ENCODE results near the gene GGT5.
"Not testable (repeated sequence)": the region's sequence is repeated elsewhere in the genome, so short reads cannot be mapped to it uniquely, and the experiment has no call there.

GGT5 gene

DNA sequence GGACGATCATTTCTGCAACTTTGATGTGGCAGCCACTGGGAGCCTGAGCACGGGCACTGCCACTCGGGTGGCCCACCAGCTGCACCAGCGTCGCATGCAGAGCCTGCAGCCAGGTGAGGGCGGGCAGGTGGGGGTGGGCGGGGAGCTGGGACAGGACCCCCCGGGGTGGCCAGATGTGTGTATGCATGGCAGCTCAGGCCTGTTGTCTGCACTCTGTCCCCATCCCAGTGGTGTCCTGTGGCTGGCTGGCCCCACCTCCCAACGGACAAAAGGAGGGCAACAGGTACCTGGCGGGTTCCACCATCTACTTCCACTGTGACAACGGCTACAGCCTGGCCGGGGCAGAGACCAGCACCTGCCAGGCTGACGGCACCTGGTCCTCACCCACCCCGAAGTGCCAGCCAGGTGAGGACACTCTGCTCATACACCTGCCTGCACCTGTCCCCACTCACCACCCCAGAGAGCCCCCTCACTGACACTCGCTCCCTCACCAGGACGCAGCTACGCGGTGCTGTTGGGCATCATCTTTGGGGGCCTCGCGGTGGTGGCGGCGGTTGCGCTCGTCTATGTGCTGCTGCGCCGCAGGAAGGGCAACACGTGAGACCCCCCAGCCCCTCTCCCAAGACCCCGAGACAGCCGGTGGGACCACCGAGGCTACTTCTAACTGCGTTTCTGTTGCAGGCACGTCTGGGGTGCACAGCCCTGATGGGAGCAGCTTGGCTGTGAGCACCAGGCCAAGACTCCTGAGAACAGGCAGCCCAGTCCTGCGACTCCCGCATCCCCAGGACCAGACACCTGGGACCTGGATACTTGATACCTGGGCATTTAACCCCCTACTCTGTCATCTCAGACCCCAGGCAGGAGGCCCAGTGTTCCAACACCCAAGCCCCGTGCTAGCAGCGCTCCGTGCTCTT lies 56.9 kb downstream of the GGT5 start:
- Mint-ChIP-seq H3K4me3 (no peak overlapping the region), H3K27ac (ENCODE audit: low read depth) (no peak overlapping the region), H3K27me3 (no peaks in the 10 kb centered on the region), H3K9me3 (no peaks in the 10 kb centered on the region), H3K4me1 (no peaks in the 10 kb centered on the region), H3K36me3 (ENCODE audit: insufficient read depth) (peaks cover 2% of the 10 kb centered on the region)
- DNase-seq (ENCODE audit: low spot score in 2 of 2) (no peak), ATAC-seq (replicated peaks; ENCODE audit: extremely low read depth, poor library complexity, severe bottlenecking) (no peak)

DNA sequence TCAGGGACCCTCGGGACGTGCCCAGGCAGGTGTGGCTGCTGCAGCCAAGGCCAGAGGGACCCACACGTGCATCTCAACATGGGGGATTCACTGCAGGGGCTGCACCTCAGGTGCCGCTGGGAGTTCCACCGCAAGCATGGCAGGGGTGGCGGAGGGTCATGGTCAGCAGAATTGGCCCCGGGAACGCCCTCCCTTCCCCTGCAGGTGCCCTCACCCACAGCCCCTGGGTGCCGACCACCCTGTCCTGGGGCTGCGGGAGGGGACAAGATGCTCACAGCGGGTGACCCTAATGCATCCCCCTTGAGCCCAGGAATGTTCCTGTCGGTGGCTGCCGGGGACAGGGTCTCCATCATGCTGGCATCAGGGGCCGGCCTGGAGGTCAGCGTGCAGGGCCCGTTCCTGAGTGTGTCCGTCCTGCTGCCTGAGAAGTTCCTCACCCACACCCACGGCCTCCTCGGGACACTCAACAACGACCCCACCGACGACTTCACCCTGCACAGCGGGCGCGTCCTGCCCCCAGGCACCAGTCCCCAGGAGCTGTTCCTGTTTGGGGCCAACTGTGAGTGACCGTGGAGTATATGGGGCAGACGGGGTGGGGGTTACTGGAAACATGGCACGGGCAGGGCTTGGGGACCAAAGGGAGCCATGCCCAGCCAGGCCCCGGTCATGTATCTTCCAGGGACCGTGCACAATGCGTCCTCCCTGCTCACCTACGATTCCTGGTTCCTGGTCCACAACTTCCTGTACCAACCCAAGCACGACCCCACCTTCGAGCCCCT lies 57.8 kb downstream of the GGT5 start:
- H3K4me1 Mint-ChIP-seq = no peaks in the 10 kb centered on the region
- H3K27me3 Mint-ChIP-seq = no peaks in the 10 kb centered on the region
- H3K36me3 Mint-ChIP-seq (ENCODE audit: insufficient read depth) = peaks cover 5% of the 10 kb centered on the region
- no peak overlapping the region for H3K27ac Mint-ChIP-seq (ENCODE audit: low read depth)
- H3K4me3 Mint-ChIP-seq = no peak overlapping the region
- H3K9me3 Mint-ChIP-seq = no peaks in the 10 kb centered on the region
- ATAC-seq (replicated peaks; ENCODE audit: extremely low read depth, poor library complexity, severe bottlenecking) (no peak), DNase-seq (ENCODE audit: low spot score in 2 of 2) (no peak)

DNA sequence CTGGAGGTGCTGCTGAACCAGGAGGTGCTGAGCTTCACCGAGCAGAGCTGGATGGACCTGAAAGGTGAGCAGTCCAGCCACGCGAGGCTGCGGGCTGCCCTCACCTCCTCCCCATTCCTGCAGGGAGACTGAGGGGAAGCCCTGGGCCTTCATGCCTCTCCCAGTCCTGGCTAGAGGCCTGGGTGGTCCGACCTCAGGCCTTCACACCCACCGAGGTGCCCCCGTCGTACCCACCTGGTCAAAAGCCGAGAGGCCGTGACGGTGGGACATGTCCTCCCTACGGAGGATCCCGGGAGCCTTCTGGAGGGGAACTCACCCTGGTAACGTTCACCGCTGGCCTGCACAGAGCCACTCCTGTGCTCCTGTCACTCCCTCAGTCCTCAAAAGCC lies 58.5 kb downstream of the GGT5 start:
- no peak for DNase-seq (ENCODE audit: low spot score in 2 of 2)
- Mint-ChIP-seq H3K27ac (ENCODE audit: low read depth) (no peak overlapping the region), H3K9me3 (no peaks in the 10 kb centered on the region), H3K36me3 (ENCODE audit: insufficient read depth) (peaks cover 8% of the 10 kb centered on the region), H3K4me3 (no peak overlapping the region), H3K27me3 (no peaks in the 10 kb centered on the region), H3K4me1 (no peaks in the 10 kb centered on the region)
- ATAC-seq (replicated peaks; ENCODE audit: extremely low read depth, poor library complexity, severe bottlenecking) = no peak

DNA sequence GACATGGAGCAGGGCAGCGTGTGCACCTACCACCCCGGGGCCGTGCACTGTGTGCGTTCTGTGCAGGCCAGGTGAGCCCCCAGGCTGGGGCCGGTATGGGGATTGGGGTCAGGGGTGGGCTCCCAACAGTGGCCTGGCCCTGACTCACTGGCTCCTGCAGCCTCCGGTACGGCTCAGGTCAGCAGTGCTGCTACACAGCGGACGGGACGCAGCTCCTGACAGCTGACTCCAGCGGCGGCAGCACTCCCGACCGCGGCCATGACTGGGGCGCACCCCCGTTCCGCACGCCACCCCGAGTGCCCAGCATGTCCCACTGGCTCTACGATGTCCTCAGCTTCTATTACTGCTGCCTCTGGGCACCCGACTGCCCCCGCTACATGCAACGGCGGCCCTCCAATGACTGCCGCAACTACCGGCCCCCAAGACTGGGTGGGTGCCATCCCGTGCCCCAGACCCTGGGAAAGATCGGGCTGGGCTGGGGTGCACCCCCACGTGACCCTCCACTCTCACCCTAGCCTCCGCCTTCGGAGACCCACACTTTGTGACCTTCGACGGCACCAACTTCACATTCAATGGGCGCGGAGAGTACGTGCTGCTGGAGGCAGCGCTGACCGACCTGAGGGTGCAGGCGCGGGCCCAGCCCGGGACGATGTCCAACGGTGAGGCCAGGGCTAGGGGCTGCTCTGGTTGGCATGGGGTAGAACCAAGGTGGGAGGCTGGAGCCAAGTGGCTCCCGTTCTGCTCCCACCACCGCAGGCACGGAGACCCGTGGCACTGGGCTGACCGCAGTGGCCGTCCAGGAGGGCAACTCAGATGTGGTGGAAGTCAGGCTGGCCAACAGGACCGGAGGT lies 59.2 kb downstream of the GGT5 start:
- Mint-ChIP-seq H3K36me3 (ENCODE audit: insufficient read depth) (peaks cover 10% of the 10 kb centered on the region), H3K9me3 (no peaks in the 10 kb centered on the region), H3K4me1 (no peaks in the 10 kb centered on the region), H3K27me3 (no peaks in the 10 kb centered on the region), H3K27ac (ENCODE audit: low read depth) (no peak overlapping the region), H3K4me3 (no peak overlapping the region)
- ATAC-seq (replicated peaks; ENCODE audit: extremely low read depth, poor library complexity, severe bottlenecking) (no peak), DNase-seq (ENCODE audit: low spot score in 2 of 2) (no peak)

- Mint-ChIP-seq H3K4me1 (no peaks in the 10 kb centered on the region), H3K27ac (ENCODE audit: low read depth) (no peak overlapping the region), H3K36me3 (ENCODE audit: insufficient read depth) (peaks cover 10% of the 10 kb centered on the region), H3K4me3 (no peak overlapping the region), H3K9me3 (no peaks in the 10 kb centered on the region), H3K27me3 (no peaks in the 10 kb centered on the region)
- ATAC-seq (replicated peaks; ENCODE audit: extremely low read depth, poor library complexity, severe bottlenecking) = no peak
- DNase-seq (ENCODE audit: low spot score in 2 of 2) = no peak
Measured at GRCh38 chr22:24185001-24185500, 59.8 kb downstream of the GGT5 start.

DNA sequence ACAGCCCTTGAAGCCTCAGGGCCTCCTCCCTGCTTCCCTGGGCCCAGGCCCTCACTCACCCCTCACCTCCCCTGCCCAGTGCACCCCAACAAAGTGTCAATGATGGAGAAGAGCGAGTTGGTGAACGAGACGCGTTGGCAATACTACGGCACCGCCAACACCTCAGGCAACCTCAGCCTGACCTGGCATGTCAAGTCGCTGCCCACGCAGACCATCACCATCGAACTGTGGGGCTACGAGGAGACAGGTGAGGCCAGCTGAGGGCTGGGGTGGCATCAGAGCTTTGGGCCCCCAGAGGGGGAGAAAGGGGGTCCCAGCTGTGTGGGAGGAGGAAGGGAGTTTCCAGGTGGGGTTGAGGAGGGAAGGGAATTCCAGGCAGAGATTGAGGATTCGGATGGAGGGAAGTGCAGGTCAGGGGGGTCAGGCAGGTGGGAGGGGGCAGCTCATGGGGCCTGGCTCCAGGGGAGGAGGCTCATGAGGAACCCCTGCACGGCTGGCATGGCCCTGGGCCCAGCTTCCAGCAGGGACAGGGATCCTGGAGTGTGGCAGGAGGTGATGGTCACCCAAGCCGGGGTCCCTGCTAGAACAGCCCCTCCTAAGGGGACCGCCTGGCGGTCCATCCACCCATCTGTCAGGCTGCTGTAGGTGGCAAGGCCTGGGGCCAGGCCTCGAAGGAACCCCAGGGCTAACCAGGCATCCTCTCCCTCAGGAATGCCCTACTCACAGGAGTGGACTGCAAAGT lies 60.7 kb downstream of the GGT5 start:
- Mint-ChIP-seq H3K27ac (ENCODE audit: low read depth) (no peak overlapping the region), H3K9me3 (no peaks in the 10 kb centered on the region), H3K4me1 (no peaks in the 10 kb centered on the region), H3K4me3 (no peak overlapping the region), H3K27me3 (no peaks in the 10 kb centered on the region), H3K36me3 (ENCODE audit: insufficient read depth) (peaks cover 8% of the 10 kb centered on the region)
- ATAC-seq (replicated peaks; ENCODE audit: extremely low read depth, poor library complexity, severe bottlenecking) = no peak
- DNase-seq (ENCODE audit: low spot score in 2 of 2) = no peak

GRCh38 chr22:24183321-24184031 lies 61.4 kb downstream of the GGT5 start:
- no peak overlapping the region for H3K27ac Mint-ChIP-seq (ENCODE audit: low read depth)
- H3K9me3 Mint-ChIP-seq = no peaks in the 10 kb centered on the region
- peaks cover 8% of the 10 kb centered on the region for H3K36me3 Mint-ChIP-seq (ENCODE audit: insufficient read depth)
- no peaks in the 10 kb centered on the region for H3K4me1 Mint-ChIP-seq
- no peaks in the 10 kb centered on the region for H3K27me3 Mint-ChIP-seq
- H3K4me3 Mint-ChIP-seq = no peak overlapping the region
- DNase-seq (ENCODE audit: low spot score in 2 of 2) = no peak
- no peak for ATAC-seq (replicated peaks; ENCODE audit: extremely low read depth, poor library complexity, severe bottlenecking)

GRCh38 chr22:24182900-24183246 lies 62.0 kb downstream of the GGT5 start:
- H3K4me1 Mint-ChIP-seq; ATAC-seq (replicated peaks; ENCODE audit: extremely low read depth, poor library complexity, severe bottlenecking); H3K4me3 Mint-ChIP-seq; H3K36me3 Mint-ChIP-seq (ENCODE audit: insufficient read depth); H3K9me3 Mint-ChIP-seq; H3K27me3 Mint-ChIP-seq; H3K27ac Mint-ChIP-seq (ENCODE audit: low read depth); DNase-seq (ENCODE audit: low spot score in 2 of 2): not testable (repeated sequence)

DNA sequence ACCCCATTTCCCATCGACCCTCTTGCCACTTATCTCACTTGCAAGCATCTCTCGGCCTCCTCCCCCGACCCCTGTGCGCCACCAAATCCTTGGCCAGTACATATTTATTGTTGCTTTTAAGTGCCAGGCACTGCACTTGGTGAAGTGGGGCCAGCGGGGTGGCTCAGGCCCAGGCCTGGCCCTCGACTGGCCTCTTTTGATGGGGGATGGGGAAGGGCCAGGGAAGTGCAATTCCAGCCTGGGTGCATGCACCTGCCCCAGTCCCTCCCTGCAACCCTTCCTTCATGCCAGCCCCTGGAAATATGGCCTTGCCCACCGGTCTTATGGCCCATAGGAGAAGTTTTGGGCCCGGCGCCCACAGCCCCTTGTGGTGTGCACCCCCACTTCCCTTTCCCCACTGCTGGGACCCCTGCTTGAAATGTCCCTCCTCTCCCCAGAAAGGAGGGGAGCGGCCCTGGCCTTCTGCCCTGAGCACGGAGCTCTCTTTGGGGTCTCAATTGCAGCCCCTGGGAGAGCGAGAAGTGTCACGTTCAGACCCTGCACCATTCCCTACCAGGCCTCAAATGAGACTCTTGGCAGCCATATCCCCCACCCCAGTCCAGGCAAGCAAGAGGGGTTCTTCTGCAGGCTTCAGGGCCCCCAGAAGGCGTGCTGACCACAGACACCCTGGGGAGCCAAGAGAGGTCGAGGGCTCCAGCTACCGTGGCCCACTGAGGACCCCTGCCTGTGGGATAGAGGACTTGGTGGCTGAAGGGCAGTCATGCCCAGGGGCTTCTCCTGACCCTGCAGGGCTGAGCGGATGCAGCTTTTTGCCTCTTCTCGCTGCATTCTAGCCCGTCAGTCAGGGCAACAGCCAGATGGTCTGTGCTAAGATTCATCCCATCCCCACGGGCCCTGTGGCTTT lies 62.6 kb downstream of the GGT5 start:
- Mint-ChIP-seq H3K27me3 (no peaks in the 10 kb centered on the region), H3K27ac (ENCODE audit: low read depth) (no peak overlapping the region), H3K4me3 (no peak overlapping the region), H3K9me3 (no peaks in the 10 kb centered on the region), H3K36me3 (ENCODE audit: insufficient read depth) (peaks cover 10% of the 10 kb centered on the region), H3K4me1 (no peaks in the 10 kb centered on the region)
- ATAC-seq (replicated peaks; ENCODE audit: extremely low read depth, poor library complexity, severe bottlenecking) = no peak
- DNase-seq (ENCODE audit: low spot score in 2 of 2) = no peak

DNA sequence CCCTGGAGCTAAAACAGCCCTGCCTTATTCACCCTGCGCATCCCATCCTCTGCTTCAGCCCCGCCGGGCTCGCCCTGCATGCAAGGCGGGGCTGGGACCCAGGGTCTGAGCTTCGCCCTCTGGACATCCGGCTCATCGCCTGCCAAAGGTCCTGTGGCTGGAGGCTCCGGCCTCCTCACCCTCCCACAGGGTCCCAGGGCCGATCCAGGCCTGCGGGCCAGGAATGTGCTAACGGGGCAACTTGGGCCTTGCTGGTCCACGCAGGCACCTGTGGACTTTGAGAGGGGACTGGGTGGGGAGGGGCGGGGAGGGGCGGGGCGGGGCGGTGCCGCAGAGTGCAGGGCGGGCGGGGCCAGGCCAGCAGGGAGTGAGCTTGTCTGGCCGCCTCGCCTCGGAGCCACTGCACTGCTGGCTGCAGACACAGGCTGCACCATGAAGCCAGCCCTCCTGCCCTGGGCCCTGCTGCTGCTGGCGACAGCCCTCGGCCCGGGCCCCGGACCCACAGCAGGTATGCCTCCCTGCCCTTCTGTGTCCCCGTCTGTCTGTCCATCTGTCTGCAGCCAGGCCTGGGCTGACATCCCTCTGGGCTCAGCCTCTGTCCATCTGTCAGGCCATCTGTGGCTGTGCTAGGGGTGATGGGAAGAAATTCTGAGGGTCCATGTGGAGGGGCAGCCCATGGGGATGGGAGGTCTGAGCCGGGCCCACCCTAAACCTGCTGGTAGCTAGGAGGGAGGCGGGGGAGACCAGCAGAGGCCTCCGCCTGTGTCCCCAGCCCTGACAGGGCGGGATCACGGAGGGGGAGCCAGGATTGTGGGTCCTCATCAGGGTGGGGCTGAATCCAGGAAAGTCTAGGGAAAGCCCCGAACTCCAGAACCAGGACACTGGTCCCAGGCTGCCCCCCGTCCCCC lies 63.5 kb downstream of the GGT5 start, which contains the start of gene SUSD2:
Gene SUSD2 (plus strand): TSS at position 400 of the 908 bp plus-strand sequence. CDS start 33 bp downstream, at position 433.
- DNase-seq (ENCODE audit: low spot score in 2 of 2) = no peak
- no peak for ATAC-seq (replicated peaks; ENCODE audit: extremely low read depth, poor library complexity, severe bottlenecking)
- H3K4me3 Mint-ChIP-seq = no peak within 1 kb of the TSS
- H3K27ac Mint-ChIP-seq (ENCODE audit: low read depth) = no peak within 1 kb of the TSS
- no peaks in the 10 kb centered on the region for H3K27me3 Mint-ChIP-seq
- no peaks in the 10 kb centered on the region for H3K4me1 Mint-ChIP-seq
- no peaks in the 10 kb centered on the region for H3K9me3 Mint-ChIP-seq
- peaks cover 12% of the 10 kb centered on the region for H3K36me3 Mint-ChIP-seq (ENCODE audit: insufficient read depth)
